Panc1 (cell line): ENCODE data around the gene ZSWIM3. TPM values are rescaled to one million over a fixed set of nuclear protein-coding genes. Genes with fewer than 3 reads are reported as not detected.

Source experiments
- ATAC-seq: fragments of 200-7000 bp; cut with Tn5 transposase; 2 replicates; pipeline ENCODE4 v1.9.1; 2020; ENCODE audit warnings: mild to moderate bottlenecking, moderate library complexity
- BruUV-seq: library from RNA; stranded (reverse); fragments of 400-500 nt; replicated peaks from 2 replicates; lab custom pipeline; 2021; lab: Mats Ljungman, UMichigan
- CTCF ChIA-PET: fragments of 300-600 bp; sonication (Branson Sonifier 250); formaldehyde crosslinking; loops from one replicate; lab custom pipeline; 2022; ENCODE audit warnings: antibody characterized with exemption; lab: Charles Lee
- POLR2A ChIA-PET: fragments of 300-600 bp; sonication (Branson Sonifier 250); formaldehyde crosslinking; loops from one replicate; lab custom pipeline; 2022; ENCODE audit warnings: antibody characterized with exemption; lab: Charles Lee
- DNase-seq: peaks from one replicate; pipeline ENCODE4 v3.0.0-alpha.2; 2010; ENCODE audit warnings: low read depth, low spot score
- H3K27ac ChIP-seq: 2 replicates; pipeline ENCODE4 v1.5.1; 2011; ENCODE audit warnings: mild to moderate bottlenecking, low read length, inconsistent platforms
- H3K27me3 ChIP-seq: fragments of 200-500 bp; sonication (Bioruptor generic); 2 replicates; pipeline ENCODE4 v1.6.0; 2014; ENCODE audit warnings: low read length, inconsistent platforms; ENCODE audit not compliant: control insufficient read depth, insufficient read depth
- H3K36me3 ChIP-seq: fragments of 200-500 bp; sonication (Bioruptor generic); 2 replicates; pipeline ENCODE4 v1.5.1; 2014; ENCODE audit warnings: inconsistent platforms, mild to moderate bottlenecking, low read length, moderate library complexity; ENCODE audit not compliant: control insufficient read depth, insufficient read depth
- H3K4me1 ChIP-seq: 2 replicates; pipeline ENCODE4 v1.5.1; 2011; ENCODE audit warnings: inconsistent platforms, mild to moderate bottlenecking, low read length, moderate library complexity; ENCODE audit not compliant: control insufficient read depth, insufficient read depth
- H3K4me3 ChIP-seq, 2 experiments: 2 replicates each; pipeline ENCODE4 v1.5.1; 2011 to 2012; ENCODE audit warnings: low read depth in 2 of 2, low read length in 2 of 2, mild to moderate bottlenecking in 2 of 2, inconsistent platforms in 1 of 2, moderate library complexity in 1 of 2
- H3K9me3 ChIP-seq: fragments of 200-500 bp; sonication (Bioruptor generic); 2 replicates; pipeline ENCODE4 v1.5.1; 2014; ENCODE audit warnings: low read depth, mild to moderate bottlenecking, inconsistent platforms, low read length, moderate library complexity; ENCODE audit not compliant: control insufficient read depth, insufficient read depth
- POLR2AphosphoS5 ChIP-seq: IDR thresholded peaks from 2 replicates; pipeline ENCODE4 v1.6.1; 2012; ENCODE audit warnings: mild to moderate bottlenecking, low read depth, low read length, moderate library complexity
- SIN3A ChIP-seq: IDR thresholded peaks from 2 replicates; pipeline ENCODE4 v1.6.1; 2012; ENCODE audit warnings: low read depth, mild to moderate bottlenecking, low read length, moderate library complexity, borderline replicate concordance; ENCODE audit not compliant: insufficient read depth
- TCF7L2 ChIP-seq: IDR thresholded peaks from 2 replicates; pipeline ENCODE4 v1.6.1; 2011; ENCODE audit warnings: mild to moderate bottlenecking, low read depth, low read length, inconsistent platforms
- in situ Hi-C: cut with HindIII; loops from 2 replicates; pipeline ENCODE4 v1.10.0; 2016; ENCODE audit warnings: low sequenced_read_pairs, low pct_unique_long_range_greater_than_20kb
- intact Hi-C: fragments of 100-400 bp; cut with micrococcal nuclease; formaldehyde crosslinking; loops from one replicate; pipeline ENCODE4 v1.10.0; 2022; ENCODE audit not compliant: unreplicated experiment
- total RNA-seq: library from RNA; stranded (reverse); gene quantifications from one replicate; pipeline ENCODE4 v1.2.1, GENCODE V29; 2021; ENCODE audit not compliant: unreplicated experiment
- TF ChIP-seq, protein P1 (sequence below), 2 experiments: IDR thresholded peaks; 2 replicates each; pipeline ENCODE4 v1.6.1; 2011 to 2012; ENCODE audit warnings: low read depth in 2 of 2, control low read depth in 1 of 2, low read length in 1 of 2, mild to moderate bottlenecking in 1 of 2, moderate library complexity in 1 of 2; ENCODE audit not compliant: insufficient read depth in 1 of 2
- TF ChIP-seq, protein P2 (sequence below): fragments of 450-650 bp; IDR thresholded peaks from 2 replicates; pipeline ENCODE4 v1.5.1; 2017; ENCODE audit warnings: mild to moderate bottlenecking

ZSWIM3 gene
- total RNA-seq, 1 experiment from 2014 or later: 3.6 TPM

DNA sequence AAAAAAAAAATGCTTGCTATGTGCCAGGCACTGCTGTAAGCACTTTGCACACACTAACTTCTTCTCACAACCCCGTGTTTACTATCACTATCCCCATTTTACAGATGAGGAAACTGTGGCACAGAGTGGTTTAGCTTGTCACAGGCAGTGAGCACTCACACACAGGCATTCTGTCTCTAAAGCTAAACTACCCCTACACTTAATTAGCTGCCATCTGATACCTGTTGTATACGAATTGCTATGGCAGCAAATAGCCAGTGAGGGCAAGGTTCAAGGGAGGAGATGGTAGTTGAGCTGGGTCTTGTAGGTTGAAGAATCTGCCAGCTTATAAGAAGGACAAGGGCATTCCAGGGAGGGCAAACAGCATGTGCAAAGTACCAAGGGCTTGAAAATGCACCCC, 35.5 kb upstream of the ZSWIM3 start:
- Histone ChIP-seq H3K4me1 (peaks cover 16% of the 10 kb centered on the region), H3K27ac (no peak overlapping the region), H3K4me3 (no peak overlapping the region), H3K27me3 (no peaks in the 10 kb centered on the region), H3K36me3 (no peaks in the 10 kb centered on the region), H3K9me3 (no peaks in the 10 kb centered on the region)
- DNase-seq (no peak), ATAC-seq (no peak)
- BruUV-seq: no TSS peak
- no peak for TF ChIP-seq TCF7L2
- TF ChIP-seq SIN3A: no peak
- TF ChIP-seq, protein P1, sequence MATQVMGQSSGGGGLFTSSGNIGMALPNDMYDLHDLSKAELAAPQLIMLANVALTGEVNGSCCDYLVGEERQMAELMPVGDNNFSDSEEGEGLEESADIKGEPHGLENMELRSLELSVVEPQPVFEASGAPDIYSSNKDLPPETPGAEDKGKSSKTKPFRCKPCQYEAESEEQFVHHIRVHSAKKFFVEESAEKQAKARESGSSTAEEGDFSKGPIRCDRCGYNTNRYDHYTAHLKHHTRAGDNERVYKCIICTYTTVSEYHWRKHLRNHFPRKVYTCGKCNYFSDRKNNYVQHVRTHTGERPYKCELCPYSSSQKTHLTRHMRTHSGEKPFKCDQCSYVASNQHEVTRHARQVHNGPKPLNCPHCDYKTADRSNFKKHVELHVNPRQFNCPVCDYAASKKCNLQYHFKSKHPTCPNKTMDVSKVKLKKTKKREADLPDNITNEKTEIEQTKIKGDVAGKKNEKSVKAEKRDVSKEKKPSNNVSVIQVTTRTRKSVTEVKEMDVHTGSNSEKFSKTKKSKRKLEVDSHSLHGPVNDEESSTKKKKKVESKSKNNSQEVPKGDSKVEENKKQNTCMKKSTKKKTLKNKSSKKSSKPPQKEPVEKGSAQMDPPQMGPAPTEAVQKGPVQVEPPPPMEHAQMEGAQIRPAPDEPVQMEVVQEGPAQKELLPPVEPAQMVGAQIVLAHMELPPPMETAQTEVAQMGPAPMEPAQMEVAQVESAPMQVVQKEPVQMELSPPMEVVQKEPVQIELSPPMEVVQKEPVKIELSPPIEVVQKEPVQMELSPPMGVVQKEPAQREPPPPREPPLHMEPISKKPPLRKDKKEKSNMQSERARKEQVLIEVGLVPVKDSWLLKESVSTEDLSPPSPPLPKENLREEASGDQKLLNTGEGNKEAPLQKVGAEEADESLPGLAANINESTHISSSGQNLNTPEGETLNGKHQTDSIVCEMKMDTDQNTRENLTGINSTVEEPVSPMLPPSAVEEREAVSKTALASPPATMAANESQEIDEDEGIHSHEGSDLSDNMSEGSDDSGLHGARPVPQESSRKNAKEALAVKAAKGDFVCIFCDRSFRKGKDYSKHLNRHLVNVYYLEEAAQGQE (IDR thresholded peaks at IDR 0.05; ENCODE audit: insufficient read depth in 1 of 2, low read depth in 2 of 2, low read length in 1 of 2): no peak
- TF ChIP-seq, protein P2, sequence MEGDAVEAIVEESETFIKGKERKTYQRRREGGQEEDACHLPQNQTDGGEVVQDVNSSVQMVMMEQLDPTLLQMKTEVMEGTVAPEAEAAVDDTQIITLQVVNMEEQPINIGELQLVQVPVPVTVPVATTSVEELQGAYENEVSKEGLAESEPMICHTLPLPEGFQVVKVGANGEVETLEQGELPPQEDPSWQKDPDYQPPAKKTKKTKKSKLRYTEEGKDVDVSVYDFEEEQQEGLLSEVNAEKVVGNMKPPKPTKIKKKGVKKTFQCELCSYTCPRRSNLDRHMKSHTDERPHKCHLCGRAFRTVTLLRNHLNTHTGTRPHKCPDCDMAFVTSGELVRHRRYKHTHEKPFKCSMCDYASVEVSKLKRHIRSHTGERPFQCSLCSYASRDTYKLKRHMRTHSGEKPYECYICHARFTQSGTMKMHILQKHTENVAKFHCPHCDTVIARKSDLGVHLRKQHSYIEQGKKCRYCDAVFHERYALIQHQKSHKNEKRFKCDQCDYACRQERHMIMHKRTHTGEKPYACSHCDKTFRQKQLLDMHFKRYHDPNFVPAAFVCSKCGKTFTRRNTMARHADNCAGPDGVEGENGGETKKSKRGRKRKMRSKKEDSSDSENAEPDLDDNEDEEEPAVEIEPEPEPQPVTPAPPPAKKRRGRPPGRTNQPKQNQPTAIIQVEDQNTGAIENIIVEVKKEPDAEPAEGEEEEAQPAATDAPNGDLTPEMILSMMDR: no peak
- TF ChIP-seq POLR2AphosphoS5: no peak
- intact Hi-C loops (no loop called here), in situ Hi-C loops (no loop called here)
- ChIA-PET CTCF (no interaction called here), POLR2A (no interaction called here)

DNA sequence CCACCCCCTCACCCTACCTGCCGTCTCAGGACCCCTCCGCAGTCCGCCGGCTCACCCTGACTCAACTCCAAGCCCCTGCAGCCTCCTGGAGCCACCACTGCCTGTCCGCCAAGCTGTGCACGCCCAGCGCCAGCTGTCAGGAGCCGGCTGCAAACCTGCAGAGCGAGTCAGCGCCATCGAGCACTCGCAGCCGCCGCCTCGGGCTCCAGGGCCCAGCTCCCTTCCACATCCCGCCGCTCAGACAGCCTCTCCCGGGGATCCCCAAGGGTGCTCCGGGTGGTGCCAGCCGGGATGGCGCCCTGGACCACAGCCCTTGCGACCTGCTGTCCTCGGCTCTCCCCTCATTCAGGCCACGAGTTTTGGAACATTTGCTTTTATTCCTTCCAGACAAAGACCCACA, 34.6 kb upstream of the ZSWIM3 start:
- ATAC-seq (peak; percentile 57), DNase-seq (no peak)
- TF ChIP-seq, protein P1 (IDR thresholded peaks at IDR 0.05; ENCODE audit: insufficient read depth in 1 of 2, low read depth in 2 of 2, low read length in 1 of 2): no peak
- TF ChIP-seq SIN3A: no peak
- no peak for TF ChIP-seq POLR2AphosphoS5
- TF ChIP-seq, protein P2: no peak
- no peak for TF ChIP-seq TCF7L2
- Histone ChIP-seq H3K4me1 (peaks cover 7% of the 10 kb centered on the region), H3K9me3 (no peaks in the 10 kb centered on the region), H3K27ac (no peak overlapping the region), H3K27me3 (no peaks in the 10 kb centered on the region), H3K36me3 (no peaks in the 10 kb centered on the region), H3K4me3 (no peak overlapping the region)
- in situ Hi-C loops: no loop called here
- no TSS peak for BruUV-seq
- CTCF ChIA-PET: no interaction called here
- intact Hi-C loops: no loop called here
- POLR2A ChIA-PET: no interaction called here
